Uterus (tissue), 2 donors: ENCODE results near the gene CTTNBP2.

ENCODE experiments used
- CTCF ChIP-seq, 4 experiments: fragments of 200-600 bp in 2 of 4; fragments of 450-650 bp in 2 of 4; sonication (generic) in 2 of 4; IDR thresholded peaks; one replicate each; pipeline ENCODE4 v1.5.1; 2016 to 2019; ENCODE audit warnings: antibody characterized with exemption in 4 of 4, mild to moderate bottlenecking in 2 of 4, moderate library complexity in 1 of 4
- POLR2A ChIP-seq, 2 donors: fragments of 450-650 bp; IDR thresholded peaks; one replicate each; pipeline ENCODE4 v1.6.1; 2016; ENCODE audit warnings: antibody characterized with exemption in 2 of 2, mild to moderate bottlenecking in 1 of 2, moderate library complexity in 1 of 2

- no peak for TF ChIP-seq CTCF (IDR thresholded peaks at IDR 0.05)
- TF ChIP-seq POLR2A (IDR thresholded peaks at IDR 0.05): no peak
These were observed 142.9 kb downstream of the CTTNBP2 start for GRCh38 chr7:117730390-117730789.
